ENCODE results near the gene NDUFAB1. TPM values are rescaled to one million over a fixed set of nuclear protein-coding genes. Genes with fewer than 3 reads are reported as not detected.

The NDUFAB1 gene
- total RNA-seq, 1 donor from 2014 or later, result 76.0 TPM

DNA sequence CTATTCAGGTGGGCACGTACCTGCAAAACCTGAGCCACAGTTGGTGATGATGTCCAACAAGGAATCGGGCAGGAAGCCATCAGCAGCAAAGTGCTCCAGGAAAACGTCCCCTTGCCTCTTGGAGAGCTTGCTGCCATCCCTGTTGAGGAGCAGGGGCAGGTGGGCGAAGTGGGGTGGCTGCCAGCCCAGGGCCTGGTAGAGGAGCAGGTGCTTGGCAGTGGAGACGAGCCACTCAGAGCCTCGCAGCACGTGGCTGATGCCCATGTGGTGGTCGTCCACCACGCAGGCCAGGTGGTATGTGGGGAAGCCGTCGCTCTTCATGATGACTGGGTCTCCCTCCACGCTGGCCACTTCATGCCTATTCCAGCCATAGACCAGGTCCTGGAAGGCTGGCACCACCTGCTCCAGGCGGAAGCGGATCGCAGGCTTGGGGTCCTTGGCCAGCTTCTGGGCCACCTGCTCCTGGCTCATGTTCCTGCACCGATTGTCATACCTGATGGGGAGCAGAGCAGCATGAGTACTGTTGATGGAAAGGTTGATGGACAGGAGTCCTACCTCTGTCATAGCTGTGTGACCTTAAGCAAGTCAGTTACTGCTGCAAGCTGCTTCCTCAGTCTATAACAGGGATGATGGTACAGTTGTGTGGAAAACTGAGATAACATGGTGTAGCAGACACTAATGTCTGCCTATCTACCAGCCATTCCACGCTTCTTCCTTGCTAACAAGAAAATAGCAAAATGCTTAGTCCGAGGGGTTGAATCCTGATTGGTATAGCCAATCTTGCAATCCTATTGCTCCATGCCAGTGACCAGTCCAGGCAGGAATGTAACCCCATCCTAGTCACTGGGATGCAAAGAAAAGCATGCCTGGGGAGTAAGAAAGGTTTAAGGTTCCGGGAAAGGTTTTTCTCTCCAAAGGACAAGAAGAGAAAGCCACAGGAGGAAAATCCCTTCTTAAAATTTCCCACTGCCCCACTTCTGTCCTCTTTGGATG lies 61.0 kb downstream of the NDUFAB1 start:
- Mint-ChIP-seq H3K27me3 (ENCODE audit: unreplicated experiment) (no peaks in the 10 kb centered on the region), H3K4me3 (ENCODE audit: unreplicated experiment) (no peak overlapping the region), H3K36me3 (ENCODE audit: unreplicated experiment) (no peaks in the 10 kb centered on the region), H3K9me3 (ENCODE audit: unreplicated experiment) (no peaks in the 10 kb centered on the region), H3K4me1 (ENCODE audit: low read depth, unreplicated experiment) (no peaks in the 10 kb centered on the region), H3K27ac (ENCODE audit: unreplicated experiment) (no peak overlapping the region)
- no peak for DNase-seq
- TF ChIP-seq, protein P1, sequence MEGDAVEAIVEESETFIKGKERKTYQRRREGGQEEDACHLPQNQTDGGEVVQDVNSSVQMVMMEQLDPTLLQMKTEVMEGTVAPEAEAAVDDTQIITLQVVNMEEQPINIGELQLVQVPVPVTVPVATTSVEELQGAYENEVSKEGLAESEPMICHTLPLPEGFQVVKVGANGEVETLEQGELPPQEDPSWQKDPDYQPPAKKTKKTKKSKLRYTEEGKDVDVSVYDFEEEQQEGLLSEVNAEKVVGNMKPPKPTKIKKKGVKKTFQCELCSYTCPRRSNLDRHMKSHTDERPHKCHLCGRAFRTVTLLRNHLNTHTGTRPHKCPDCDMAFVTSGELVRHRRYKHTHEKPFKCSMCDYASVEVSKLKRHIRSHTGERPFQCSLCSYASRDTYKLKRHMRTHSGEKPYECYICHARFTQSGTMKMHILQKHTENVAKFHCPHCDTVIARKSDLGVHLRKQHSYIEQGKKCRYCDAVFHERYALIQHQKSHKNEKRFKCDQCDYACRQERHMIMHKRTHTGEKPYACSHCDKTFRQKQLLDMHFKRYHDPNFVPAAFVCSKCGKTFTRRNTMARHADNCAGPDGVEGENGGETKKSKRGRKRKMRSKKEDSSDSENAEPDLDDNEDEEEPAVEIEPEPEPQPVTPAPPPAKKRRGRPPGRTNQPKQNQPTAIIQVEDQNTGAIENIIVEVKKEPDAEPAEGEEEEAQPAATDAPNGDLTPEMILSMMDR (IDR thresholded peaks at IDR 0.05; ENCODE audit: partially characterized antibody, unreplicated experiment), result no peak

DNA sequence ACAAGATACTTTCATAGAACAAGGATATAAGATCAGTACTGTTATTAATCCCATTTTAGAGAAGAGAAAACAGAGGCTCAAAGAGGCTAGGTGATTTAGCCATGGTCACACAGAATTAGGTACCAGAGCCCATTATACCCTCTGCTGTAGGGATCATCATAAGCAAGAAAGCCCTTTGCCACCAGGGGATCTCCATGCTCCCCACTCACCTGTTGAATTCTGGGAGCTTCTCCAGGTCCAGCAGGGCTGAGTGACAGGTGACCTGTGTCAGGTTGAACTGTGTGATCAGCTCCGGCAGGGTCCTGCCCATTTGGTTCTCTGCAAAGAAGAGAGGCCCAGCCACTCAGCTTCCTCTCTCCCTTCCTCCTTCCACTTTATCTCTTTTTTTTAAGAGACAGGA lies 63.7 kb downstream of the NDUFAB1 start:
- no peaks in the 10 kb centered on the region for H3K27me3 Mint-ChIP-seq (ENCODE audit: unreplicated experiment)
- H3K4me3 Mint-ChIP-seq (ENCODE audit: unreplicated experiment), result no peak overlapping the region
- H3K4me1 Mint-ChIP-seq (ENCODE audit: low read depth, unreplicated experiment), result no peaks in the 10 kb centered on the region
- no peak for DNase-seq
- TF ChIP-seq, protein P1 (IDR thresholded peaks at IDR 0.05; ENCODE audit: partially characterized antibody, unreplicated experiment), result no peak
- no peak overlapping the region for H3K27ac Mint-ChIP-seq (ENCODE audit: unreplicated experiment)
- no peaks in the 10 kb centered on the region for H3K9me3 Mint-ChIP-seq (ENCODE audit: unreplicated experiment)
- no peaks in the 10 kb centered on the region for H3K36me3 Mint-ChIP-seq (ENCODE audit: unreplicated experiment)

Other genes starting within 250 kb of the NDUFAB1 start
- gene COG7, start 143.1 kb downstream of the NDUFAB1 start, total RNA-seq (ENCODE audit: unreplicated experiment), result 12.7 TPM
- gene GGA2, start 85.8 kb downstream of the NDUFAB1 start, total RNA-seq (ENCODE audit: unreplicated experiment), result 51.6 TPM
- 8.3 TPM for gene EARS2, start 39.0 kb downstream of the NDUFAB1 start, total RNA-seq (ENCODE audit: unreplicated experiment)
- gene UBFD1, start 38.6 kb downstream of the NDUFAB1 start, total RNA-seq (ENCODE audit: unreplicated experiment), result 103 TPM
- 14.4 TPM for gene PALB2, start 45.0 kb upstream of the NDUFAB1 start, total RNA-seq (ENCODE audit: unreplicated experiment)
- 96.5 TPM for gene DCTN5, start 45.1 kb upstream of the NDUFAB1 start, total RNA-seq (ENCODE audit: unreplicated experiment)
- gene PLK1, start 82.6 kb upstream of the NDUFAB1 start, total RNA-seq (ENCODE audit: unreplicated experiment), result 16.9 TPM
- gene ERN2, start 116.9 kb upstream of the NDUFAB1 start, total RNA-seq (ENCODE audit: unreplicated experiment), result 0.64 TPM
- not detected for gene CHP2, start 158.7 kb upstream of the NDUFAB1 start, total RNA-seq (ENCODE audit: unreplicated experiment)
- gene PRKCB, start 239.7 kb upstream of the NDUFAB1 start, total RNA-seq (ENCODE audit: unreplicated experiment), result 0.69 TPM